HG02759 (cell line): ENCODE measurements around the gene MAP3K2.
A peak's percentile ranks its signal among the peaks of the same experiment; 100 is the strongest.

Experiments used
- ATAC-seq: cut with Tn5 transposase; IDR thresholded peaks from one replicate; pipeline ENCODE4 v1.9.1; 2021; ENCODE audit warnings: mild to moderate bottlenecking, moderate library complexity; ENCODE audit not compliant: unreplicated experiment

MAP3K2 gene

GRCh38 chr2:127387655-127388422, at the start of gene MAP3K2:
Gene MAP3K2, minus strand, starts transcription at chr2:127387975. Its CDS starts 44,846 bp downstream, at chr2:127343129.
- ATAC-seq = peak; percentile 82

GRCh38 chr2:127437056-127437455, 49.3 kb upstream of the MAP3K2 start:
- no peak for ATAC-seq

- ATAC-seq = no peak
Measured at GRCh38 chr2:127434515-127434914, 46.7 kb upstream of the MAP3K2 start.

GRCh38 chr2:127431408-127432023, 43.7 kb upstream of the MAP3K2 start:
- ATAC-seq = no peak

- ATAC-seq = no peak
Measured at GRCh38 chr2:127429844-127430425, 42.2 kb upstream of the MAP3K2 start.

GRCh38 chr2:127429291-127429690, 41.5 kb upstream of the MAP3K2 start:
- ATAC-seq = no peak

GRCh38 chr2:127428815-127429109, 41.0 kb upstream of the MAP3K2 start:
- no peak for ATAC-seq

GRCh38 chr2:127428057-127428814, 40.5 kb upstream of the MAP3K2 start:
- no peak for ATAC-seq

- ATAC-seq = no peak
Measured at GRCh38 chr2:127427376-127428056, 39.7 kb upstream of the MAP3K2 start.

- no peak for ATAC-seq
Measured at GRCh38 chr2:127426501-127427354, 39.0 kb upstream of the MAP3K2 start.

- ATAC-seq = no peak
Measured at GRCh38 chr2:127425540-127426490, 38.0 kb upstream of the MAP3K2 start.

GRCh38 chr2:127424598-127425520, 37.1 kb upstream of the MAP3K2 start:
- no peak for ATAC-seq

- ATAC-seq = no peak
Measured at GRCh38 chr2:127423880-127424279, 36.1 kb upstream of the MAP3K2 start.

- ATAC-seq = peak; percentile 38
Measured at GRCh38 chr2:127423478-127423843, 35.7 kb upstream of the MAP3K2 start.

GRCh38 chr2:127422559-127423477, 35.0 kb upstream of the MAP3K2 start:
- peak; percentile 64 for ATAC-seq

GRCh38 chr2:127421871-127422558, 34.2 kb upstream of the MAP3K2 start:
- no peak for ATAC-seq
